SU-DHL-6 (cell line): Measurements from ENCODE around the gene SKA3.
"Not testable (repeated sequence)": the region's sequence is repeated elsewhere in the genome, so short reads cannot be mapped to it uniquely, and the experiment has no call there.

Experiments
- H2AFZ ChIP-seq: fragments of 200-600 bp; sonication (generic); 2 replicates; pipeline ENCODE4 v1.6.1; 2014; ENCODE audit warnings: low read depth, mild to moderate bottlenecking, moderate library complexity, mixed read lengths, antibody characterized with exemption, low read length; ENCODE audit not compliant: severe bottlenecking
- H3F3A ChIP-seq: fragments of 200-600 bp; shearing (Covaris generic); 2 replicates; pipeline ENCODE4 v1.6.0; 2016; ENCODE audit warnings: antibody characterized with exemption, mild to moderate bottlenecking; ENCODE audit not compliant: insufficient read depth
- H3K27ac ChIP-seq: fragments of 200-600 bp; sonication (generic); 2 replicates; pipeline ENCODE4 v1.5.1; 2016; ENCODE audit warnings: low read depth, mild to moderate bottlenecking, low read length, moderate library complexity, mixed read lengths
- H3K27me3 ChIP-seq: fragments of 200-600 bp; sonication (generic), shearing (Covaris generic); 2 replicates; pipeline ENCODE4 v1.6.0; 2014; ENCODE audit warnings: mild to moderate bottlenecking, low read length
- H3K36me3 ChIP-seq: fragments of 200-600 bp; sonication (generic); 2 replicates; pipeline ENCODE4 v1.6.1; 2014; ENCODE audit warnings: mild to moderate bottlenecking, low read length, mixed read lengths
- H3K4me2 ChIP-seq: fragments of 300-600, 200-600 bp; shearing (Covaris generic), sonication (generic); 2 replicates; pipeline ENCODE4 v1.6.0; 2014; ENCODE audit warnings: low read length, low read depth, mild to moderate bottlenecking; ENCODE audit not compliant: poor library complexity, severe bottlenecking
- H3K4me3 ChIP-seq: fragments of 200-600 bp; sonication (generic); 2 replicates; pipeline ENCODE4 v1.5.1; 2014; ENCODE audit warnings: antibody characterized with exemption, low read length, mild to moderate bottlenecking, mixed read lengths; ENCODE audit not compliant: insufficient read depth, poor library complexity, severe bottlenecking
- H3K79me2 ChIP-seq: fragments of 200-600 bp; sonication (generic); 2 replicates; pipeline ENCODE4 v1.6.1; 2014; ENCODE audit warnings: mild to moderate bottlenecking, low read length, moderate library complexity; ENCODE audit not compliant: insufficient read depth
- H3K9ac ChIP-seq: fragments of 200-600 bp; sonication (generic); 2 replicates; pipeline ENCODE4 v1.7.0; 2014; ENCODE audit warnings: mild to moderate bottlenecking, low read length
- H3K9me2 ChIP-seq: fragments of 200-600 bp; sonication (generic); replicated peaks from 2 replicates; pipeline ENCODE4 v1.6.1; 2014; ENCODE audit warnings: low read length; ENCODE audit not compliant: insufficient read depth
- H3K9me3 ChIP-seq: fragments of 200-600 bp; sonication (generic); 2 replicates; pipeline ENCODE4 v1.6.1; 2014; ENCODE audit warnings: low read length, mixed read lengths; ENCODE audit not compliant: insufficient read depth
- H4K20me1 ChIP-seq: fragments of 200-600 bp; sonication (generic); 2 replicates; pipeline ENCODE4 v1.6.1; 2014; ENCODE audit warnings: low read depth, mild to moderate bottlenecking, antibody characterized with exemption, low read length, moderate library complexity, mixed read lengths
- CTCF ChIP-seq: fragments of 200-600 bp; sonication (generic); IDR thresholded peaks from one replicate; pipeline ENCODE4 v1.5.1; 2017; ENCODE audit warnings: antibody characterized with exemption, mild to moderate bottlenecking, low read length, moderate library complexity; ENCODE audit not compliant: insufficient read depth, poor library complexity, severe bottlenecking
- EZH2phosphoT487 ChIP-seq: fragments of 200-600 bp; sonication (generic), shearing (Covaris generic); conservative IDR thresholded peaks from 2 replicates; pipeline ENCODE4 v1.6.1; 2018; ENCODE audit warnings: mild to moderate bottlenecking, antibody characterized with exemption, low read length, moderate library complexity, mixed read lengths

SKA3 gene

DNA sequence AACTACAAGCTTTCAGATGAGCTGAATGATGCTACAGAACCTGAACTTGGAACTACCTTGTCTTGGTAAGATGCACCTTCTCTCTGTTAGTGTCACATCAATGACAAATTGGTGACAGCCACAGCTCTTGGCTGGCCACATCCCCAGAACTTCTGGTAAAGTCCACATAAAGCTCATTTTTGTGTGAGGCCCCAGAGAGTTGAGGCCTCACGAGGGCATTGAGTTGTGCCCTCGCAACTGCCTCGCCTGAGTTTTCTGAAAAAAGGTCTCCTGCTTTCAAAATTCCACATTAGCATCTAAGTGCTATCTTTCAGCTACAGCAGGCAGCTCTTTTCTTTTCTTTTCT is 42.7 kb upstream of the SKA3 start:
- H3K9ac ChIP-seq: no peak overlapping the region
- no peaks in the 10 kb centered on the region for H3K79me2 ChIP-seq
- no peak for TF ChIP-seq CTCF
- TF ChIP-seq EZH2phosphoT487: no peak
- no peak overlapping the region for H3K4me3 ChIP-seq
- no peaks in the 10 kb centered on the region for H3F3A ChIP-seq
- no peaks in the 10 kb centered on the region for H3K9me3 ChIP-seq
- H3K9me2 ChIP-seq: no peaks in the 10 kb centered on the region
- no peaks in the 10 kb centered on the region for H4K20me1 ChIP-seq
- no peaks in the 10 kb centered on the region for H3K27me3 ChIP-seq
- H2AFZ ChIP-seq: no peak overlapping the region
- H3K4me2 ChIP-seq: no peak overlapping the region
- no peaks in the 10 kb centered on the region for H3K36me3 ChIP-seq
- H3K27ac ChIP-seq: no peak overlapping the region

- H4K20me1 ChIP-seq: no peaks in the 10 kb centered on the region
- no peaks in the 10 kb centered on the region for H3K36me3 ChIP-seq
- H3K9me3 ChIP-seq: no peaks in the 10 kb centered on the region
- no peaks in the 10 kb centered on the region for H3K27me3 ChIP-seq
- TF ChIP-seq EZH2phosphoT487 (no peak), CTCF (no peak)
- H3K79me2 ChIP-seq: no peaks in the 10 kb centered on the region
- H2AFZ ChIP-seq: no peak overlapping the region
- H3K4me3 ChIP-seq: no peak overlapping the region
- H3K27ac ChIP-seq: no peak overlapping the region
- no peak overlapping the region for H3K9ac ChIP-seq
- no peaks in the 10 kb centered on the region for H3K9me2 ChIP-seq
- H3F3A ChIP-seq: no peaks in the 10 kb centered on the region
- H3K4me2 ChIP-seq: no peak overlapping the region
Observed at GRCh38 chr13:21218351-21219035, 42.1 kb upstream of the SKA3 start.

GRCh38 chr13:21216332-21216731 is 40.0 kb upstream of the SKA3 start:
- no peaks in the 10 kb centered on the region for H3K36me3 ChIP-seq
- no peaks in the 10 kb centered on the region for H3K79me2 ChIP-seq
- no peak overlapping the region for H3K4me2 ChIP-seq
- H3K27ac ChIP-seq: no peak overlapping the region
- H2AFZ ChIP-seq: no peak overlapping the region
- no peaks in the 10 kb centered on the region for H3K27me3 ChIP-seq
- no peak overlapping the region for H3K9ac ChIP-seq
- no peaks in the 10 kb centered on the region for H3F3A ChIP-seq
- no peaks in the 10 kb centered on the region for H4K20me1 ChIP-seq
- H3K9me3 ChIP-seq: no peaks in the 10 kb centered on the region
- TF ChIP-seq CTCF: no peak
- no peak for TF ChIP-seq EZH2phosphoT487
- no peaks in the 10 kb centered on the region for H3K9me2 ChIP-seq
- H3K4me3 ChIP-seq: no peak overlapping the region

DNA sequence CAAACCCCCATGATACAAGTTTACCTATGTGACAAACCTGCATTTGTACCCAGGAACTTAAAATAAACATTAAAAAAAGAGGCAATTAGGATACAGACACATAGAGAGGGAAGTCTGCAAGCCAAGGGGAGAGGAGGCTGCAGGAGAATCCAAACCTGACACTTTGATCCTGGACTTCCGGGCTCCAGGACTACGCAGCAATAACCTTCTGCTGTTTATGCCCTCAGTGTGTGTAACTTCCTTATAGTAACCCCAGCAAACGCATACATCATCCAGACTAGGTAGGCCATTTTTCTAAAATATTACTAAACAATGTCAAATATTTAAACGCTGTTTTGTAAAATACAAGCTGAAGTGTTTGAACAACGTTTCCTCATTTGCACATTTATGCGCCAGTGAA is 39.1 kb upstream of the SKA3 start:
- not testable (repeated sequence) for H4K20me1 ChIP-seq, H2AFZ ChIP-seq, H3F3A ChIP-seq, H3K4me2 ChIP-seq, H3K79me2 ChIP-seq, H3K27ac ChIP-seq, H3K9ac ChIP-seq, H3K9me2 ChIP-seq, H3K4me3 ChIP-seq, H3K36me3 ChIP-seq, H3K9me3 ChIP-seq, H3K27me3 ChIP-seq
